Glomerular visceral epithelial cell (primary cell): ENCODE measurements around the gene STRIP2.
A peak's percentile ranks its signal among the peaks of the same experiment; 100 is the strongest.
"Not testable (repeated sequence)": the region's sequence is repeated elsewhere in the genome, so short reads cannot be mapped to it uniquely, and the experiment has no call there.

Experiments
- DNase-seq: peaks from one replicate; pipeline ENCODE4 v3.0.0-alpha.2; 2016; ENCODE audit errors: extremely low spot score

Gene STRIP2

GRCh38 chr7:129529643-129530042 is 95.4 kb downstream of the STRIP2 start:
- DNase-seq, result no peak

DNA sequence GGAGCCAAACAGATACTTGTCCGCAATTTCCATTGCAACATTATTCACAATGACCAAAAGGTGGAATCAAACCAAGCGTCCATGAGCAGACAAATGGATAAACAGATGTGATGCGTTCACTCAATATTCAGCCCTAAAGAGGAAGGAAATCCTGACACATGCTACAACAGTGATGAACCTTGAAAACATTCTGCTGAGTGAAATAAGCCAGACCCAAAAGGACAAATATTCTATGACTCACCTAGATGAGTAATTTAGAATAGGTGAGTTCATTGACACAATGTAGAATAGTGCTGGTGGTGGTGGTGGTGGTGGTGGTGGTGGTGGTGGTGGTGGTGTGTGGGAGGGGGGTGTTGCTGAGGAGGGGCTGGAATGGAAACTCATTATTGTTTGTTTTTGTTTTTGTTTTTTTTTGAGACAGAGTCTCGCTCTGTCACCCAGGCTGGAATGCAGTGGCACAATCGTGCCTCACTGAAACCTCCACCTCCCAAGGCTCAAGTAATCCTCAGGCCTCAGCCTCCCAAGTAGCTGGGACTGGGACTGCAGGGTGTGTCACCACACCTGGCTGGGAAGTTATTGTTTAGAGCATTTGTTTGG is 96.7 kb downstream of the STRIP2 start:
- DNase-seq, result peak; percentile 63

GRCh38 chr7:129531721-129532120 is 97.5 kb downstream of the STRIP2 start:
- no peak for DNase-seq

- DNase-seq, result no peak
These were observed 98.1 kb downstream of the STRIP2 start for GRCh38 chr7:129532375-129532774.

DNA sequence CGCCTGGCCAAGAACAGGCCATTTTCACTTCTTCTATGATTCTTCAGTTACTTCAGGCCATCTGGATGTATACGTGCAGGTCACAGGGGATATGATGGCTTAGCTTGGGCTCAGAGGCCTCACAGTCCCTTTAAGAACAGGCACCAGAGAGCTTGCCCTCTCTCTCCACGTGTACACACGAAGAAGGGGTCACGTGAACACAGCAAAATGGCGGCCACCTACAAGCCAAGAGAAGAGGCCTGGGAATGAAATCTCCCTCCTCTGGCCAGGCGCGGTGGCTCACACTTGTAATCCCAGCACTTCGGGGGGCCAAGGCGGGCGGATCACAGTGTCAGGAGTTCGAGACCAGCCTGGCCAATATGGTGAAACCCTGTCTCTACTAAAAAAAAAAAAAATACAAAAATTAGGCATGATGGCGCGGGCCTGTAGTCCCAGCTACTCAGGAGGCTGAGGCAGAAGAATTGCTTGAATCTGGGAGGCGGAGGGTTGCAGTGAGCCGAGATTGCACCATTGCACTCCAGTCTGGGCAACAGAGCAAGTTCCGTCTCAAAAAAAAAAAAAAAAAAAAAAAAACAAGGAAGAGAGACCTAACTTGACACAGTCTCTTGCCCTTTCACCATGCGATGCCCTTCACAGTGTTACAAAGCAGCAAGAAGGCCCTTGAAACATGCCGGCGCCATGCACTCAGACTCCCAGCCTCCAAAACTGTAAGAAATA is 100.5 kb downstream of the STRIP2 start:
- not testable (repeated sequence) for DNase-seq

DNA sequence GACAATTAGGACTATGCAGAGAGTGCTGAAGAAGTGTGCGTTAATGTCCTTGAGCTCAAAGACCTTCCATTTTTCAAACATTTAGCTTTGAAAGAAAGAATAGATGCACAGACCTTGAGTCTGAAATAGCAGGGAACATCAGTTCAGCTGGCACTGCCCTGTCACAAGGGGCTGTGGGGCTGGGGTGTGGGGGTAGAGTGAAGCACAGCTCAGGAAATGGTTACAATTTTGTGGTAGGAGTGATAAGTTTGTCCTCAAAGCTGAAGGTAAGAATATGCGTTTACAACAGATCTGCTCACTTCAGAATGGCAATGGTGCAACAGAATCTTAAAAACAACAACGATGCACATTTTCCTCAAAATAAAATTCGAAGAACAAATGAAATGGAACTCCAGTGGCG is 101.7 kb downstream of the STRIP2 start:
- no peak for DNase-seq

GRCh38 chr7:129536323-129536722 is 102.1 kb downstream of the STRIP2 start:
- no peak for DNase-seq
